GM18861 (cell line): ENCODE data around the gene GNMT.

ENCODE experiments used
- ATAC-seq: cut with Tn5 transposase; IDR thresholded peaks from one replicate; pipeline ENCODE4 v1.9.1; 2021; ENCODE audit not compliant: unreplicated experiment

GNMT gene

GRCh38 chr6:43009124-43009523 lies 48.6 kb downstream of the GNMT start:
- no peak for ATAC-seq

- ATAC-seq: no peak
These were observed 50.7 kb downstream of the GNMT start for GRCh38 chr6:43011207-43011606.

- ATAC-seq: no peak
These were observed 51.8 kb downstream of the GNMT start for GRCh38 chr6:43012364-43012763.

- ATAC-seq: no peak
These were observed 52.7 kb downstream of the GNMT start for GRCh38 chr6:43013097-43013842.
